Endothelial cell of umbilical vein (primary cell): Measurements from ENCODE around the gene ZNF524. TPM values are rescaled to one million over a fixed set of nuclear protein-coding genes. Genes with fewer than 3 reads are reported as not detected.

Experiments
- BruUV-seq: library from RNA; stranded (reverse); fragments of 400-500 nt; replicated peaks from 2 replicates; lab custom pipeline; 2021; lab: Mats Ljungman, UMichigan
- CTCF ChIA-PET: fragments of 300-600, 350-600 bp; sonication (Branson Sonifier 250); formaldehyde crosslinking; loops from one replicate; lab custom pipeline; 2021; ENCODE audit warnings: antibody characterized with exemption, inconsistent platforms; lab: Charles Lee
- POLR2A ChIA-PET: fragments of 300-600, 350-600 bp; sonication (Branson Sonifier 250); formaldehyde crosslinking; loops from one replicate; lab custom pipeline; 2021; ENCODE audit warnings: antibody characterized with exemption, inconsistent platforms; lab: Charles Lee
- DNase-seq: peaks from one replicate; pipeline ENCODE4 v3.0.0-alpha.2; 2011; ENCODE audit warnings: low read depth, low spot score
- FAIRE-seq: peaks from 2 replicates; lab custom pipeline; 2011; peaks lifted over from hg19 to GRCh38; lab: Jason Lieb, UNC
- H2AFZ ChIP-seq: 2 replicates; pipeline ENCODE4 v1.6.0; 2012; ENCODE audit warnings: low read depth, low read length, control low read depth, inconsistent platforms
- H3K27ac ChIP-seq: 2 replicates; pipeline ENCODE4 v1.5.1; 2011; ENCODE audit warnings: low read depth, mild to moderate bottlenecking, control low read depth, low read length, moderate library complexity; ENCODE audit not compliant: insufficient read depth
- H3K27me3 ChIP-seq, 2 experiments: 2 replicates each; pipeline versions ENCODE4 v1.6.0 to v1.6.1; 2011; ENCODE audit warnings: low read length in 2 of 2, mixed read lengths in 1 of 2; ENCODE audit not compliant: control insufficient read depth in 2 of 2, insufficient read depth in 2 of 2
- H3K36me3 ChIP-seq, 2 experiments: 2 replicates in 1 of 2; 3 replicates in 1 of 2; pipeline ENCODE4 v1.5.1; 2011; ENCODE audit warnings: low read length in 2 of 2, mild to moderate bottlenecking in 1 of 2, moderate library complexity in 1 of 2; ENCODE audit not compliant: control insufficient read depth in 2 of 2, insufficient read depth in 2 of 2; ENCODE audit errors: extremely low read depth in 1 of 2
- H3K4me1 ChIP-seq: 3 replicates; pipeline ENCODE4 v1.5.1; 2011; ENCODE audit warnings: mild to moderate bottlenecking, low read length; ENCODE audit not compliant: control insufficient read depth, insufficient read depth; ENCODE audit errors: extremely low read depth
- H3K4me2 ChIP-seq: 2 replicates; pipeline ENCODE4 v1.6.1; 2011; ENCODE audit warnings: low read length, control low read depth, mixed read lengths; ENCODE audit not compliant: insufficient read depth
- H3K4me3 ChIP-seq, 3 experiments: fragments of 200-600 bp in 1 of 3; sonication (generic), shearing (Covaris generic) in 1 of 3; replicated peaks in 1 of 3; 2 replicates each; pipeline ENCODE4 v1.5.1; 2011 to 2016; ENCODE audit warnings: control low read depth in 3 of 3, low read length in 3 of 3, mild to moderate bottlenecking in 2 of 3, inconsistent platforms in 1 of 3, low read depth in 1 of 3, moderate library complexity in 1 of 3; ENCODE audit not compliant: insufficient read depth in 1 of 3
- H3K79me2 ChIP-seq: 2 replicates; pipeline ENCODE4 v1.6.0; 2012; ENCODE audit warnings: low read length, inconsistent platforms; ENCODE audit not compliant: control insufficient read depth, insufficient read depth
- H3K9ac ChIP-seq: replicated peaks from 2 replicates; pipeline ENCODE3; 2011; ENCODE audit warnings: low read length, control low read depth; ENCODE audit not compliant: insufficient read depth; ENCODE audit errors: extremely low read depth
- H3K9me1 ChIP-seq: replicated peaks from 3 replicates; pipeline ENCODE4 v1.6.0; 2011; ENCODE audit warnings: mild to moderate bottlenecking, low read length; ENCODE audit not compliant: control insufficient read depth, insufficient read depth; ENCODE audit errors: extremely low read depth
- H3K9me3 ChIP-seq: replicated peaks from 2 replicates; pipeline ENCODE4 v1.5.1; 2012; ENCODE audit warnings: low read length, inconsistent platforms; ENCODE audit not compliant: control insufficient read depth, insufficient read depth
- H4K20me1 ChIP-seq: replicated peaks from 2 replicates; pipeline ENCODE3; 2011; ENCODE audit warnings: mild to moderate bottlenecking, low read length; ENCODE audit not compliant: control insufficient read depth, insufficient read depth; ENCODE audit errors: extremely low read depth
- CTCF ChIP-seq, 2 donors: IDR thresholded peaks; 1 replicate in 1 of 2; 2 replicates in 1 of 2; pipeline ENCODE4 v1.5.1; 2011; ENCODE audit warnings: low read length in 2 of 2, mild to moderate bottlenecking in 2 of 2, moderate library complexity in 2 of 2, control low read depth in 1 of 2, inconsistent platforms in 1 of 2, low read depth in 1 of 2; ENCODE audit not compliant: insufficient read depth in 1 of 2; ENCODE audit errors: extremely low read depth in 1 of 2
- EZH2 ChIP-seq: IDR thresholded peaks from 2 replicates; pipeline ENCODE4 v1.6.1; 2012; ENCODE audit warnings: borderline replicate concordance, low read depth, mild to moderate bottlenecking, moderate library complexity, low read length, inconsistent platforms; ENCODE audit not compliant: severe bottlenecking
- FOS ChIP-seq: IDR thresholded peaks from 2 replicates; pipeline ENCODE4 v1.6.1; 2011; ENCODE audit warnings: mild to moderate bottlenecking, low read length, moderate library complexity, borderline replicate concordance; ENCODE audit not compliant: insufficient read depth
- GATA2 ChIP-seq: IDR thresholded peaks from 2 replicates; pipeline ENCODE4 v1.7.0; 2011; ENCODE audit warnings: low read depth, mild to moderate bottlenecking, moderate library complexity, mixed read lengths, low read length; ENCODE audit not compliant: insufficient read length, insufficient read depth
- JUN ChIP-seq: IDR thresholded peaks from 2 replicates; pipeline ENCODE4 v1.6.1; 2011; ENCODE audit warnings: borderline replicate concordance, low read depth; ENCODE audit not compliant: insufficient read length, insufficient read depth
- MYC ChIP-seq: IDR thresholded peaks from one replicate; pipeline ENCODE4 v1.6.1; 2011; ENCODE audit warnings: mild to moderate bottlenecking, low read depth, low read length
- POLR2A ChIP-seq: IDR thresholded peaks from 2 replicates; pipeline ENCODE4 v1.6.1; 2012; ENCODE audit warnings: low read depth, mild to moderate bottlenecking, control low read depth, low read length
- POLR2AphosphoS5 ChIP-seq: IDR thresholded peaks from 2 replicates; pipeline ENCODE4 v1.6.1; 2012; ENCODE audit warnings: low read depth, mild to moderate bottlenecking, control low read depth, low read length, moderate library complexity; ENCODE audit not compliant: insufficient read depth
- dilution Hi-C: fragments of 300-500 bp; cut with MboI; formaldehyde crosslinking; loops from one replicate; pipeline ENCODE4 v1.15.0; 2019; ENCODE audit warnings: low sequenced_read_pairs; ENCODE audit not compliant: extremely low pct_ligation_motif_present
- intact Hi-C: fragments of 100-400 bp; cut with micrococcal nuclease; formaldehyde crosslinking; loops from one replicate; pipeline ENCODE4 v1.10.0; 2022
- polyA plus RNA-seq, 4 experiments: library from polyadenylated mRNA; depleted of rRNA in 3 of 4; stranded (reverse) in 3 of 4; unstranded in 1 of 4; fragments of >200 nt; gene quantifications; 2 replicates each; pipeline versions ENCODE4 v1.2.1 to v1.2.3, GENCODE V29; 2011 to 2012; ENCODE audit warnings: missing spikeins in 1 of 4
- total RNA-seq: library from RNA; stranded (reverse); gene quantifications from 2 replicates; pipeline ENCODE4 v1.2.3, GENCODE V29; 2021
- TF ChIP-seq, protein P1 (sequence below): IDR thresholded peaks from 2 replicates; pipeline ENCODE4 v1.6.1; 2011; ENCODE audit not compliant: insufficient read depth, insufficient read length

ZNF524 gene
- total and polyA plus RNA-seq, 2 donors (not counting 3 experiments of a cell fraction or from before 2014, with no cell fraction given) = 15.2 to 15.4 TPM

DNA sequence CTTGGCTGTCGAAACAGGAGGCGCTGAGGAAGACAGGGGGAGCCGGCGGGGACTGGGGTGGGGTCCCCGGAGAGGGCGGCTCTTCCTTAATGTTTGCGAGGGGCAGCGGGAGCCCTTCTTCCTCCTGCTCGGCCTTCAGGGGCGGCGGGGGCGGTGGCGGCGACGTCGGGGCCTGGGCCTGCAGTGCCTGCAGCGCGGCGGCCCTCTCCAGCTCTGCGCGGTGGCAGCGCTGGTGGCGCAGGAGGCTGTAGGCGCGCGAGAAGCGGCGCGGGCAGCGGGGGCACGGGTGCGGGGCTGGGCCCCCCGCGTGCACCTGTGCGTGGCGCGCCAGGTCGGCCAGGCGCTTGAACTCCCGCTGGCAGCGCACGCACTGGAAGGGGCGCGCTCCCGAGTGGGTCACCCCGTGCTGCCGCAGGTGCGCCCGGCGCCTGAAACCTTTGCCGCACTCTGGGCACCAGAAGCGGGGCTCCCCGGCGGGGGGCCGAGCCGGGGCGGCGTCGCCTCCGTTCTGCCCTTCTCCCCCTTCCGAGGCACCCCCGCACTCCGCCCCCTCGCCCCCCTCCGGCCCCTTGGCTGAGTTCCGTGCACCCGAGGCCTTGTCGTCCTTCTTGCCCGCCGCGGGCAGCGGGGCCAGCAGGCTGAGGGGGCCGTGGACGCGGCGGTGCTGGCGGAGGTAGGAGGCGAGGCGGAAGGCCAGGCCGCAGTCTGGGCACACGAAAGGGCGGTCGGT lies 21.9 kb upstream of the ZNF524 start:
- ChIA-PET CTCF (no interaction called here), POLR2A (no interaction called here)
- Histone ChIP-seq H3K4me2 (no peak overlapping the region), H3K9ac (no peak overlapping the region), H3K4me3 (no peak overlapping the region), H3K4me1 (peaks cover 4% of the 10 kb centered on the region), H3K36me3 (peaks cover 0 to 7% of the 10 kb centered on the region in 2 experiments), H3K27ac (no peak overlapping the region), H2AFZ (no peak overlapping the region), H3K79me2 (peaks cover 12% of the 10 kb centered on the region), H3K27me3 (no peaks in the 10 kb centered on the region), H3K9me3 (no peaks in the 10 kb centered on the region), H3K9me1 (no peaks in the 10 kb centered on the region), H4K20me1 (no peaks in the 10 kb centered on the region)
- DNase-seq = no peak
- no peak for FAIRE-seq
- BruUV-seq = no TSS peak
- dilution Hi-C loops = no loop called here
- no peak for TF ChIP-seq FOS
- no peak for TF ChIP-seq JUN
- no peak for TF ChIP-seq EZH2
- TF ChIP-seq CTCF (IDR thresholded peaks at IDR 0.05; ENCODE audit: extremely low read depth in 1 of 2, insufficient read depth in 1 of 2, low read depth in 1 of 2, low read length in 2 of 2) = no peak
- TF ChIP-seq, protein P1, sequence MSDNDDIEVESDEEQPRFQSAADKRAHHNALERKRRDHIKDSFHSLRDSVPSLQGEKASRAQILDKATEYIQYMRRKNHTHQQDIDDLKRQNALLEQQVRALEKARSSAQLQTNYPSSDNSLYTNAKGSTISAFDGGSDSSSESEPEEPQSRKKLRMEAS = no peak
- TF ChIP-seq GATA2 = no peak
- no peak for TF ChIP-seq POLR2AphosphoS5
- no peak for TF ChIP-seq MYC
- no peak for TF ChIP-seq POLR2A
- intact Hi-C loops = no loop called here
